HL-60/S4 treated with retinoic acid at 250 ng/mL for 4 days and 3 days (cell line): ENCODE results near the gene TCEA3.

Experiments used
- in situ Hi-C: fragments of 300-500 bp; cut with MboI; formaldehyde crosslinking; loops from 2 replicates; pipeline ENCODE4 v1.7.0; 2022; ENCODE audit warnings: low sequenced_read_pairs

The TCEA3 gene

GRCh38 chr1:23341931-23342692, 82.4 kb downstream of the TCEA3 start:
- in situ Hi-C loops: no loop called here

- in situ Hi-C loops: no loop called here
Measured at GRCh38 chr1:23339632-23340031, 84.9 kb downstream of the TCEA3 start.

- in situ Hi-C loops: no loop called here
Measured at GRCh38 chr1:23337869-23338268, 86.7 kb downstream of the TCEA3 start.

- in situ Hi-C loops: no loop called here
Measured at GRCh38 chr1:23331713-23332112, 92.8 kb downstream of the TCEA3 start.
